ENCODE measurements around the gene ENDOU.
"Not testable (repeated sequence)": the region's sequence is repeated elsewhere in the genome, so short reads cannot be mapped to it uniquely, and the experiment has no call there.

The ENDOU gene

GRCh38 chr12:47698631-47699030 is 26.7 kb downstream of the ENDOU start:
- no peak overlapping the region for H3K4me3 ChIP-seq (ENCODE audit: low read depth, low read length)
- no peak for TF ChIP-seq CTCF (IDR thresholded peaks at IDR 0.05; ENCODE audit: control insufficient read depth, extremely low read depth, insufficient read depth)
- DNase-seq (ENCODE audit: low read depth) = no peak

GRCh38 chr12:47698055-47698454 is 27.2 kb downstream of the ENDOU start:
- no peak for DNase-seq (ENCODE audit: low read depth)
- TF ChIP-seq CTCF (IDR thresholded peaks at IDR 0.05; ENCODE audit: control insufficient read depth, extremely low read depth, insufficient read depth) = no peak
- no peak overlapping the region for H3K4me3 ChIP-seq (ENCODE audit: low read depth, low read length)

DNA sequence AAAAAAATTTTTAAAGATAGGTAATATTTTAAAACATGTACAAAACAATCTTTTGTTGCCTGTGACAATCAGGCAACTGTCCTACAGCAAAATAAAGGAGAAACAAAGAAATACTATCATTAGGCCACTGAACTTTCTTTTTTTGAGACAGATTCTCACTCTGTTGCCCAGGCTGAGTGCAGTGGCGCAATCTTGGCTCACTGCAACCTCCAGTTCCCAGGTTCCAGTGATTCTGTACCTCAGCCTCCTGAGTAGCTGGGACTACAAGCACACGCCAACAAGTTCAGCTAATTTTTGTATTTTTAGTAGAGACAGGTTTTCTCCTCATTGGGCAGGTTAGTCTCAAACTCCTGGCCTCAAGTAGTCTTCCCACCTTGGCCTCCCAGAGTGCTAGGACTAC is 36.1 kb downstream of the ENDOU start:
- TF ChIP-seq CTCF (IDR thresholded peaks at IDR 0.05; ENCODE audit: control insufficient read depth, extremely low read depth, insufficient read depth) = no peak
- H3K4me3 ChIP-seq (ENCODE audit: low read depth, low read length) = no peak overlapping the region
- DNase-seq (ENCODE audit: low read depth) = no peak

DNA sequence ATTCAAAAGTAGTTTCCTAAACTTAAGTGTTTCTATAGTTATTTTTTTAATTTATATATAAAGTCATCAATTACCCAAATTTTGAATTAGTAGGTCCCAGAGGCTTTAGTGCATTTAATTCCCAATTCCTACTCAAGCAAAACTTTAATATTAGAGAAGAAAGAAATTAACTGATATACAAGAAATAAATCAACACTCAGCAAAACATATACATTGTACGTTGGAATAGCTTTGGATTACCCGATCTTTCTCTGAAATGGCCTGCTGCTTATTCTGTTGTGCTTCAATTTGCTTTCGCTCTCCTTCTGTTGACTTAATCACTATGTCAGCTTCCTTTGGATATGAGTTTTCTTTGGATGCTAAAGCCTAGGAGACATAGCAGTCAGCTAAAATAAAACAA is 37.7 kb downstream of the ENDOU start:
- no peak for DNase-seq (ENCODE audit: low read depth)
- no peak overlapping the region for H3K4me3 ChIP-seq (ENCODE audit: low read depth, low read length)
- no peak for TF ChIP-seq CTCF (IDR thresholded peaks at IDR 0.05; ENCODE audit: control insufficient read depth, extremely low read depth, insufficient read depth)

GRCh38 chr12:47686645-47687240 is 38.5 kb downstream of the ENDOU start:
- no peak for DNase-seq (ENCODE audit: low read depth)
- TF ChIP-seq CTCF (IDR thresholded peaks at IDR 0.05; ENCODE audit: control insufficient read depth, extremely low read depth, insufficient read depth) = peak; percentile 73
- no peak overlapping the region for H3K4me3 ChIP-seq (ENCODE audit: low read depth, low read length)

GRCh38 chr12:47679785-47680184 is 45.5 kb downstream of the ENDOU start:
- DNase-seq (ENCODE audit: low read depth) = no peak
- no peak overlapping the region for H3K4me3 ChIP-seq (ENCODE audit: low read depth, low read length)
- no peak for TF ChIP-seq CTCF (IDR thresholded peaks at IDR 0.05; ENCODE audit: control insufficient read depth, extremely low read depth, insufficient read depth)

GRCh38 chr12:47672068-47672467 is 53.2 kb downstream of the ENDOU start:
- no peak for TF ChIP-seq CTCF (IDR thresholded peaks at IDR 0.05; ENCODE audit: control insufficient read depth, extremely low read depth, insufficient read depth)
- DNase-seq (ENCODE audit: low read depth) = no peak
- H3K4me3 ChIP-seq (ENCODE audit: low read depth, low read length) = no peak overlapping the region

GRCh38 chr12:47667935-47668334 is 57.4 kb downstream of the ENDOU start:
- not testable (repeated sequence) for H3K4me3 ChIP-seq (ENCODE audit: low read depth, low read length); DNase-seq (ENCODE audit: low read depth)
